H1 (cell line): ENCODE data around the gene CREBBP. TPM values are rescaled to one million over a fixed set of nuclear protein-coding genes. Genes with fewer than 3 reads are reported as not detected.

Experiments used
- ASH2L ChIP-seq: fragments of 200-600, 300-600 bp; sonication (generic); IDR thresholded peaks from one replicate; pipeline ENCODE4 v1.7.1; 2017; ENCODE audit warnings: low read length
- POLR2A ChIP-seq, 2 experiments: IDR thresholded peaks; 1 replicate in 1 of 2; 2 replicates in 1 of 2; pipeline ENCODE4 v1.6.1; 2011; ENCODE audit warnings: low read depth in 2 of 2, low read length in 2 of 2, mild to moderate bottlenecking in 2 of 2; ENCODE audit errors: control extremely low read depth in 1 of 2
- RFX5 ChIP-seq: IDR thresholded peaks from 2 replicates; pipeline ENCODE4 v1.6.1; 2011; ENCODE audit warnings: low read depth, low read length, improper control_type of control experiment, borderline replicate concordance
- RNF2 ChIP-seq: fragments of 200-900, 300-1000 bp; sonication (generic); IDR thresholded peaks from 2 replicates; pipeline ENCODE4 v1.7.1; 2016; ENCODE audit warnings: borderline replicate concordance, low read depth, mild to moderate bottlenecking, antibody characterized with exemption, low read length; ENCODE audit not compliant: poor library complexity, severe bottlenecking; ENCODE audit errors: missing control alignments
- SAP30 ChIP-seq: fragments of 300-600 bp; sonication (generic); IDR thresholded peaks from 2 replicates; pipeline ENCODE4 v1.7.1; 2012; ENCODE audit warnings: low read length, moderate library complexity, mild to moderate bottlenecking, inconsistent platforms; ENCODE audit not compliant: insufficient read depth, insufficient replicate concordance
- SP2 ChIP-seq: IDR thresholded peaks from 2 replicates; pipeline ENCODE4 v1.6.1; 2012; ENCODE audit warnings: mild to moderate bottlenecking, low read length, inconsistent platforms
- polyA plus RNA-seq, 7 experiments: library from polyadenylated mRNA; depleted of rRNA in 3 of 7; stranded (reverse) in 5 of 7; unstranded in 2 of 7; fragments of >200 nt in 5 of 7; fragments of 200-250 nt in 2 of 7; gene quantifications; 1 replicate in 5 of 7; 2 replicates in 1 of 7; 4 replicates in 1 of 7; pipeline versions ENCODE4 v1.2.1 to v1.2.3, GENCODE V29; 2011 to 2013; ENCODE audit warnings: missing spikeins in 2 of 7, mixed read lengths in 2 of 7
- total RNA-seq: library from RNA; stranded (reverse); fragmentation: NEBNext Ultra II Directional; extraction: Animal tissue kit (Norgen Biotek cat#: 25700); gene quantifications from 2 replicates; pipeline ENCODE4 v1.2.1, GENCODE V29; 2021
- TF ChIP-seq, protein P1 (sequence below): fragments of 300-600 bp; sonication (generic); IDR thresholded peaks from 2 replicates; pipeline ENCODE4 v1.7.1; 2012; ENCODE audit warnings: low read length, moderate library complexity, mild to moderate bottlenecking, inconsistent platforms; ENCODE audit not compliant: insufficient replicate concordance
- TF ChIP-seq, protein P2 (sequence below), 3 experiments: IDR thresholded peaks; 1 replicate in 2 of 3; 2 replicates in 1 of 3; pipeline versions ENCODE4 v1.5.1 to v1.6.1; 2011; ENCODE audit warnings: low read length in 3 of 3, mild to moderate bottlenecking in 3 of 3, inconsistent platforms in 2 of 3, low read depth in 1 of 3, moderate library complexity in 1 of 3; ENCODE audit not compliant: insufficient read depth in 1 of 3; ENCODE audit errors: control extremely low read depth in 1 of 3

Gene CREBBP
- total and polyA plus RNA-seq, 2 of the 8 experiments (the other 6 are each of a cell fraction or from before 2014, with no cell fraction given) = 10.0 to 60.1 TPM

DNA sequence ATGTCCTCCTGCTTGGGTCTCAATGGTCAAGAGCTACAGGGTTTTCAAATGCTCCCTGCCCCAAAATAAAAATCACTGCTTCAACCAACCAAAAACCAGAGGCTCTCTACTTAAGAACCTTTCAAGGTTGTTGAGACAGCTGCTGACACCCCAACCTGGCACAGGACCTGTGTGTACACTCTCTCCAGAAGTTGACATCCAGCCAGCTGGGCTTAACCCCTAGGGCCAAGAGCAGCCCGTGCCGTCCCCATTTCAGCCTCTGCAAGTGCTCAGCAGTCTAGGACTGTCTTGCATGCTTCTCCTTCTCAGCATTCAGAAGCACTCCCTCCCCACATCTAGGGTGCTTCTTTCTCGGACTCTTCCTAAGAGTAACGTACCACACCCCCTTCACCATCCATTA is 104.2 kb downstream of the CREBBP start (continued):
- TF ChIP-seq, protein P1, sequence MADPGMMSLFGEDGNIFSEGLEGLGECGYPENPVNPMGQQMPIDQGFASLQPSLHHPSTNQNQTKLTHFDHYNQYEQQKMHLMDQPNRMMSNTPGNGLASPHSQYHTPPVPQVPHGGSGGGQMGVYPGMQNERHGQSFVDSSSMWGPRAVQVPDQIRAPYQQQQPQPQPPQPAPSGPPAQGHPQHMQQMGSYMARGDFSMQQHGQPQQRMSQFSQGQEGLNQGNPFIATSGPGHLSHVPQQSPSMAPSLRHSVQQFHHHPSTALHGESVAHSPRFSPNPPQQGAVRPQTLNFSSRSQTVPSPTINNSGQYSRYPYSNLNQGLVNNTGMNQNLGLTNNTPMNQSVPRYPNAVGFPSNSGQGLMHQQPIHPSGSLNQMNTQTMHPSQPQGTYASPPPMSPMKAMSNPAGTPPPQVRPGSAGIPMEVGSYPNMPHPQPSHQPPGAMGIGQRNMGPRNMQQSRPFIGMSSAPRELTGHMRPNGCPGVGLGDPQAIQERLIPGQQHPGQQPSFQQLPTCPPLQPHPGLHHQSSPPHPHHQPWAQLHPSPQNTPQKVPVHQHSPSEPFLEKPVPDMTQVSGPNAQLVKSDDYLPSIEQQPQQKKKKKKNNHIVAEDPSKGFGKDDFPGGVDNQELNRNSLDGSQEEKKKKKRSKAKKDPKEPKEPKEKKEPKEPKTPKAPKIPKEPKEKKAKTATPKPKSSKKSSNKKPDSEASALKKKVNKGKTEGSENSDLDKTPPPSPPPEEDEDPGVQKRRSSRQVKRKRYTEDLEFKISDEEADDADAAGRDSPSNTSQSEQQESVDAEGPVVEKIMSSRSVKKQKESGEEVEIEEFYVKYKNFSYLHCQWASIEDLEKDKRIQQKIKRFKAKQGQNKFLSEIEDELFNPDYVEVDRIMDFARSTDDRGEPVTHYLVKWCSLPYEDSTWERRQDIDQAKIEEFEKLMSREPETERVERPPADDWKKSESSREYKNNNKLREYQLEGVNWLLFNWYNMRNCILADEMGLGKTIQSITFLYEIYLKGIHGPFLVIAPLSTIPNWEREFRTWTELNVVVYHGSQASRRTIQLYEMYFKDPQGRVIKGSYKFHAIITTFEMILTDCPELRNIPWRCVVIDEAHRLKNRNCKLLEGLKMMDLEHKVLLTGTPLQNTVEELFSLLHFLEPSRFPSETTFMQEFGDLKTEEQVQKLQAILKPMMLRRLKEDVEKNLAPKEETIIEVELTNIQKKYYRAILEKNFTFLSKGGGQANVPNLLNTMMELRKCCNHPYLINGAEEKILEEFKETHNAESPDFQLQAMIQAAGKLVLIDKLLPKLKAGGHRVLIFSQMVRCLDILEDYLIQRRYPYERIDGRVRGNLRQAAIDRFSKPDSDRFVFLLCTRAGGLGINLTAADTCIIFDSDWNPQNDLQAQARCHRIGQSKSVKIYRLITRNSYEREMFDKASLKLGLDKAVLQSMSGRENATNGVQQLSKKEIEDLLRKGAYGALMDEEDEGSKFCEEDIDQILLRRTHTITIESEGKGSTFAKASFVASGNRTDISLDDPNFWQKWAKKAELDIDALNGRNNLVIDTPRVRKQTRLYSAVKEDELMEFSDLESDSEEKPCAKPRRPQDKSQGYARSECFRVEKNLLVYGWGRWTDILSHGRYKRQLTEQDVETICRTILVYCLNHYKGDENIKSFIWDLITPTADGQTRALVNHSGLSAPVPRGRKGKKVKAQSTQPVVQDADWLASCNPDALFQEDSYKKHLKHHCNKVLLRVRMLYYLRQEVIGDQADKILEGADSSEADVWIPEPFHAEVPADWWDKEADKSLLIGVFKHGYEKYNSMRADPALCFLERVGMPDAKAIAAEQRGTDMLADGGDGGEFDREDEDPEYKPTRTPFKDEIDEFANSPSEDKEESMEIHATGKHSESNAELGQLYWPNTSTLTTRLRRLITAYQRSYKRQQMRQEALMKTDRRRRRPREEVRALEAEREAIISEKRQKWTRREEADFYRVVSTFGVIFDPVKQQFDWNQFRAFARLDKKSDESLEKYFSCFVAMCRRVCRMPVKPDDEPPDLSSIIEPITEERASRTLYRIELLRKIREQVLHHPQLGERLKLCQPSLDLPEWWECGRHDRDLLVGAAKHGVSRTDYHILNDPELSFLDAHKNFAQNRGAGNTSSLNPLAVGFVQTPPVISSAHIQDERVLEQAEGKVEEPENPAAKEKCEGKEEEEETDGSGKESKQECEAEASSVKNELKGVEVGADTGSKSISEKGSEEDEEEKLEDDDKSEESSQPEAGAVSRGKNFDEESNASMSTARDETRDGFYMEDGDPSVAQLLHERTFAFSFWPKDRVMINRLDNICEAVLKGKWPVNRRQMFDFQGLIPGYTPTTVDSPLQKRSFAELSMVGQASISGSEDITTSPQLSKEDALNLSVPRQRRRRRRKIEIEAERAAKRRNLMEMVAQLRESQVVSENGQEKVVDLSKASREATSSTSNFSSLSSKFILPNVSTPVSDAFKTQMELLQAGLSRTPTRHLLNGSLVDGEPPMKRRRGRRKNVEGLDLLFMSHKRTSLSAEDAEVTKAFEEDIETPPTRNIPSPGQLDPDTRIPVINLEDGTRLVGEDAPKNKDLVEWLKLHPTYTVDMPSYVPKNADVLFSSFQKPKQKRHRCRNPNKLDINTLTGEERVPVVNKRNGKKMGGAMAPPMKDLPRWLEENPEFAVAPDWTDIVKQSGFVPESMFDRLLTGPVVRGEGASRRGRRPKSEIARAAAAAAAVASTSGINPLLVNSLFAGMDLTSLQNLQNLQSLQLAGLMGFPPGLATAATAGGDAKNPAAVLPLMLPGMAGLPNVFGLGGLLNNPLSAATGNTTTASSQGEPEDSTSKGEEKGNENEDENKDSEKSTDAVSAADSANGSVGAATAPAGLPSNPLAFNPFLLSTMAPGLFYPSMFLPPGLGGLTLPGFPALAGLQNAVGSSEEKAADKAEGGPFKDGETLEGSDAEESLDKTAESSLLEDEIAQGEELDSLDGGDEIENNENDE = no peak
- TF ChIP-seq RNF2 = no peak
- no peak for TF ChIP-seq ASH2L
- TF ChIP-seq SAP30 = no peak
- TF ChIP-seq, protein P2, sequence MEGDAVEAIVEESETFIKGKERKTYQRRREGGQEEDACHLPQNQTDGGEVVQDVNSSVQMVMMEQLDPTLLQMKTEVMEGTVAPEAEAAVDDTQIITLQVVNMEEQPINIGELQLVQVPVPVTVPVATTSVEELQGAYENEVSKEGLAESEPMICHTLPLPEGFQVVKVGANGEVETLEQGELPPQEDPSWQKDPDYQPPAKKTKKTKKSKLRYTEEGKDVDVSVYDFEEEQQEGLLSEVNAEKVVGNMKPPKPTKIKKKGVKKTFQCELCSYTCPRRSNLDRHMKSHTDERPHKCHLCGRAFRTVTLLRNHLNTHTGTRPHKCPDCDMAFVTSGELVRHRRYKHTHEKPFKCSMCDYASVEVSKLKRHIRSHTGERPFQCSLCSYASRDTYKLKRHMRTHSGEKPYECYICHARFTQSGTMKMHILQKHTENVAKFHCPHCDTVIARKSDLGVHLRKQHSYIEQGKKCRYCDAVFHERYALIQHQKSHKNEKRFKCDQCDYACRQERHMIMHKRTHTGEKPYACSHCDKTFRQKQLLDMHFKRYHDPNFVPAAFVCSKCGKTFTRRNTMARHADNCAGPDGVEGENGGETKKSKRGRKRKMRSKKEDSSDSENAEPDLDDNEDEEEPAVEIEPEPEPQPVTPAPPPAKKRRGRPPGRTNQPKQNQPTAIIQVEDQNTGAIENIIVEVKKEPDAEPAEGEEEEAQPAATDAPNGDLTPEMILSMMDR (IDR thresholded peaks at IDR 0.05; ENCODE audit: control extremely low read depth in 1 of 3, insufficient read depth in 1 of 3, low read depth in 1 of 3, low read length in 3 of 3) = no peak
- TF ChIP-seq SP2 = no peak
- TF ChIP-seq POLR2A (IDR thresholded peaks at IDR 0.05; ENCODE audit: control extremely low read depth in 1 of 2, low read depth in 2 of 2, low read length in 2 of 2) = no peak
- TF ChIP-seq RFX5 = no peak
